WERI-Rb-1 (cell line): ENCODE results near the gene LIMS2.

ENCODE experiments used
- DNase-seq: peaks from one replicate; pipeline ENCODE4 v3.0.0-alpha.2; 2020
- H3K27ac ChIP-seq: fragments of 250-450 bp; sonication (Bioruptor Pico); 2 replicates; pipeline ENCODE4 v1.5.1; 2020; ENCODE audit warnings: mild to moderate bottlenecking, moderate library complexity
- H3K27me3 ChIP-seq: fragments of 250-450 bp; sonication (Bioruptor Pico); 2 replicates; pipeline ENCODE4 v1.5.1; 2021; ENCODE audit warnings: mild to moderate bottlenecking, low read depth, moderate library complexity; ENCODE audit not compliant: insufficient read depth, severe bottlenecking
- H3K36me3 ChIP-seq: fragments of 250-450 bp; sonication (Bioruptor Pico); 2 replicates; pipeline ENCODE4 v1.5.1; 2020; ENCODE audit warnings: mild to moderate bottlenecking, moderate library complexity
- H3K4me3 ChIP-seq: 2 replicates; pipeline ENCODE4 v1.5.1; 2011; ENCODE audit warnings: low read depth, mild to moderate bottlenecking, control low read depth, low read length
- H3K9me3 ChIP-seq: fragments of 250-450 bp; sonication (Bioruptor Pico); 2 replicates; pipeline ENCODE4 v1.5.1; 2021; ENCODE audit warnings: mild to moderate bottlenecking, moderate library complexity; ENCODE audit not compliant: severe bottlenecking
- TF ChIP-seq, protein P1 (sequence below): IDR thresholded peaks from 2 replicates; pipeline ENCODE4 v1.5.1; 2011; ENCODE audit warnings: low read depth, mild to moderate bottlenecking, control low read depth, inconsistent platforms, low read length

The LIMS2 gene

DNA sequence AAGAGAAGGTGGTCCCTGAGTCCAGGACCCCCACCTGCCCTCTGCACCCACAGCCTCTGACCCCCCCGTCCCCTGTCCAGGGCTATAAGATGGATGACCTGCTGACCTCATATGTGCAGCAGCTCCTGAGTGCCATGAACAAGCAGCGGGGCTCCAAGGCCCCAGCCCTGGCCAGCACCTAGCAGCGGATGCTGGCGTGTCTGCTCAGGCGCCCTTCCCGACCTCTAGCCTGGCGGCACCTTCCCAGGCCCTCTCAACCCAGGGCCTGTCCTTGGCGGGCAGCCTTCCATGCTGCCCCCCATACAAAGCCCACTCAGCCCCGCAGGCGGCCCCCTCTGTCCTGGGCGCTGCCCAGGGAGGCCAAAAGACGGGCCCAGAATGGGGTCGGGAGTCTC lies 38.1 kb downstream of the LIMS2 start:
- Histone ChIP-seq H3K27me3 (no peaks in the 10 kb centered on the region), H3K9me3 (no peaks in the 10 kb centered on the region), H3K36me3 (no peaks in the 10 kb centered on the region), H3K27ac (no peak overlapping the region), H3K4me3 (no peak overlapping the region)
- DNase-seq, result no peak
- TF ChIP-seq, protein P1, sequence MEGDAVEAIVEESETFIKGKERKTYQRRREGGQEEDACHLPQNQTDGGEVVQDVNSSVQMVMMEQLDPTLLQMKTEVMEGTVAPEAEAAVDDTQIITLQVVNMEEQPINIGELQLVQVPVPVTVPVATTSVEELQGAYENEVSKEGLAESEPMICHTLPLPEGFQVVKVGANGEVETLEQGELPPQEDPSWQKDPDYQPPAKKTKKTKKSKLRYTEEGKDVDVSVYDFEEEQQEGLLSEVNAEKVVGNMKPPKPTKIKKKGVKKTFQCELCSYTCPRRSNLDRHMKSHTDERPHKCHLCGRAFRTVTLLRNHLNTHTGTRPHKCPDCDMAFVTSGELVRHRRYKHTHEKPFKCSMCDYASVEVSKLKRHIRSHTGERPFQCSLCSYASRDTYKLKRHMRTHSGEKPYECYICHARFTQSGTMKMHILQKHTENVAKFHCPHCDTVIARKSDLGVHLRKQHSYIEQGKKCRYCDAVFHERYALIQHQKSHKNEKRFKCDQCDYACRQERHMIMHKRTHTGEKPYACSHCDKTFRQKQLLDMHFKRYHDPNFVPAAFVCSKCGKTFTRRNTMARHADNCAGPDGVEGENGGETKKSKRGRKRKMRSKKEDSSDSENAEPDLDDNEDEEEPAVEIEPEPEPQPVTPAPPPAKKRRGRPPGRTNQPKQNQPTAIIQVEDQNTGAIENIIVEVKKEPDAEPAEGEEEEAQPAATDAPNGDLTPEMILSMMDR, result no peak

DNA sequence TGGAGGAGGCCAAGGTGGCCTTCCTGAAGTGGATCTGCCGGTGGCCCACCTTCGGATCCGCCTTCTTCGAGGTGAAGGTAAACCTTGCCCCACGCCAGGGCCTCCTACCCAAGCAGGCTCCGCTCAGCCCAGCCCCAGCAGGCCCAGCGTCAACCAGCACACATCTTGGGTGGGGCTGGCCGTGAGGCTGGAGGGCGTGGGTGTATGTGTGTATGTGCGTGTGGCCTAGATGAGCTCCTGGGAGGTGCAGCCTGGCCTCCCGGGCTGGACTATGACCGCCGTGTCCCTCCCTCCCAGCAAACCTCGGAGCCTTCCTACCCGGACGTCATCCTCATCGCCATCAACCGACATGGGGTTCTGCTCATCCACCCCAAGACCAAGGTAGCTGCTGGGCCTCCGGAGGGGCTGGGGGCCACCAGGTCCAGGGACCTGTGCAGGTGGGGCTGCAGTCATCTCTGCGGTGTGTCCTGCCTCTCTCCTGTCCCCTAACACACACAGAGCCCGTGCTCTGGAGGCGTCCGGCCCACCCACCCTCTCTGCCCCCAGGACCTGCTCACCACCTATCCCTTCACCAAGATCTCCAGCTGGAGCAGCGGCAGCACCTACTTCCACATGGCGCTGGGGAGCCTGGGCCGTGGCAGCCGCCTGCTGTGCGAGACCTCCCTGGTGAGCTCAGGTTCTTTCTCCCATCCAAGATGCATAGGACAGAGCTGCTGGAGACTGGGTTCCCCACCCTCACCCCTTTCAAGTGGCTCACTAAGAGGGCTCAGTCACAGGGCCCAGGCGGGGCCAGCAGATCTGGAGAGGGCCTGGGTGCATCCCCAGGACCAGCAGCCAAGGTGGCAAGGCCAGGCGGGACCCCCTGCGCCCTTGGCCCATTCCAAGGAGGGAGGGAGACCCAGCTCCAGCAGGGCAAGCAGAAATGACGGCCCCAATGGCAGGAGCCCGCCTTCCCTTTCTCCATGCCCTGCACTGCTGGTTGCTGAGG lies 38.8 kb downstream of the LIMS2 start:
- no peak overlapping the region for H3K4me3 ChIP-seq
- H3K9me3 ChIP-seq, result no peaks in the 10 kb centered on the region
- no peak overlapping the region for H3K27ac ChIP-seq
- DNase-seq, result no peak
- H3K27me3 ChIP-seq, result no peaks in the 10 kb centered on the region
- H3K36me3 ChIP-seq, result no peaks in the 10 kb centered on the region
- TF ChIP-seq, protein P1, result no peak

GRCh38 chr2:127635380-127636237 lies 39.7 kb downstream of the LIMS2 start:
- DNase-seq, result no peak
- H3K27ac ChIP-seq, result no peak overlapping the region
- H3K36me3 ChIP-seq, result no peaks in the 10 kb centered on the region
- no peaks in the 10 kb centered on the region for H3K9me3 ChIP-seq
- H3K27me3 ChIP-seq, result no peaks in the 10 kb centered on the region
- no peak overlapping the region for H3K4me3 ChIP-seq
- TF ChIP-seq, protein P1, result no peak; the same call in 1 of the 2 replicates

DNA sequence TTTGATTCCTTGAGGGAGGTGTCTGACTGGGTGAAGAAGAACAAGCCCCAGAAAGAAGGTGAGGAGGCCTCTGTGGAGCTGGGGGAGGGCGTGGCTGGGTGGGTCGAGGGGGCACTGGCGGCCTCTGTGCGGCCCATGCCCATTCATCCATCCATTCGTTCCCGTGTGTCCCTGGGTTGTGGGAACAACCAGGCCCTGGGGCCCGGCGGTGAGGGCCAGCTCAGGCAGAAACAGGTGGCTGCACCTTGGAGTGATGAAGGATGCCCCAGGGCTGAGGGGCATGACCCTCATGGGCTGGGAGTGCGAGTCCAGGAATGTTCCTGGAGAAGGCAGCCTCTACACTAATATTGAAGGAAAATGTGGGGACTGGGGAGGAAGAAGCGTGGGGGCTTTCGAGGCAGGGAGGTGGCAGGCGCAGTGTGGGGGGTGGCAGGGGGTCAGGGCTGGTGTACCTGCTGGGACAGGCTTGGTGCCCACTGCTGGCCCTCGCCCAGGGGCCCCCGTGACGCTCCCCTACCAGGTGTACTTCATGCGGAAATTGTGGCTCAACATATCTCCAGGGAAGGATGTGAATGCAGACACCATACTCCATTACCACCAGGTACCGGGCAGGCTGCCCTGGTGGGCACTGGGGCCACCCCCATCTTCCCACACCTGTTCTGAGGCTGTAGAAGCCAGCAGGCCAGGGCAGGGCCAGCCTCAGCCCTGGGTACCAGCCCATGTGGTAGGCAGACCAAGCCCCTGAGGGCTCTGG lies 40.5 kb downstream of the LIMS2 start:
- Histone ChIP-seq H3K27me3 (no peaks in the 10 kb centered on the region), H3K4me3 (no peak overlapping the region), H3K36me3 (no peaks in the 10 kb centered on the region), H3K27ac (no peak overlapping the region), H3K9me3 (no peaks in the 10 kb centered on the region)
- DNase-seq, result no peak
- TF ChIP-seq, protein P1, result no peak

DNA sequence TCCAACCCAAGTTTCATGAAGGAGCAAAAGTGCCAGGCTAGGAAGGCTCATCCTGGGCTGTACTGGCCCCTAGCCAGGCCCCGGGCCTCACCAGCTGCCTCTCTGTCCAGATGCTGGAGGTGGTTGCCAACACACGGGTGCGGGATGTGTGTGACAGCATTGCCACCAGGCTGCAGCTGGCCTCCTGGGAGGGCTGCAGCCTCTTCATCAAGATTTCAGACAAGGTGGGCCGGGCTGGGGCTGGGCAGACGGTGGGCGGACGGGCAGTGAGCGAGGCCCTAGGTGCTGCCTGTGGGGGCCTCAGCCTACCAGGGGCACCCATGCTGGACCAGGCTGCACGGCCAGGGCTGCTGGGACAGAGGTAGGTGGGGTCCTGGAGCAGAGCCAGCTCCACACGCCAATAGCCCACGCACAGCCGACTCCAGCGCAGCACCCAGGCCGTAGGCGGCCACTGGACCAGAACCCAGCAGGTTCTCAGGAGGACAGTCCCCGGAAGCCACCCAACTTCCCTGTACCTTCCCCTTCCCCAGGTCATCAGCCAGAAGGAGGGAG lies 41.2 kb downstream of the LIMS2 start:
- Histone ChIP-seq H3K36me3 (no peaks in the 10 kb centered on the region), H3K9me3 (no peaks in the 10 kb centered on the region), H3K27ac (no peak overlapping the region), H3K27me3 (no peaks in the 10 kb centered on the region), H3K4me3 (no peak overlapping the region)
- TF ChIP-seq, protein P1, result no peak
- no peak for DNase-seq
